ENCODE results near the gene CNNM2.

The CNNM2 gene

GRCh38 chr10:103100620-103101019 is 182.5 kb downstream of the CNNM2 start:
- H3K4me3 ChIP-seq (ENCODE audit: low read depth, low read length) = no peak overlapping the region
- no peak for TF ChIP-seq CTCF (IDR thresholded peaks at IDR 0.05; ENCODE audit: borderline replicate concordance, insufficient read depth, low read depth, low read length)

GRCh38 chr10:103102195-103102594 is 184.1 kb downstream of the CNNM2 start:
- TF ChIP-seq CTCF (IDR thresholded peaks at IDR 0.05; ENCODE audit: borderline replicate concordance, insufficient read depth, low read depth, low read length) = no peak
- H3K4me3 ChIP-seq (ENCODE audit: low read depth, low read length) = no peak overlapping the region

GRCh38 chr10:103103989-103104388 is 185.9 kb downstream of the CNNM2 start:
- TF ChIP-seq CTCF (IDR thresholded peaks at IDR 0.05; ENCODE audit: borderline replicate concordance, insufficient read depth, low read depth, low read length) = no peak
- H3K4me3 ChIP-seq (ENCODE audit: low read depth, low read length) = no peak overlapping the region

- H3K4me3 ChIP-seq (ENCODE audit: low read depth, low read length) = no peak overlapping the region
- no peak for TF ChIP-seq CTCF (IDR thresholded peaks at IDR 0.05; ENCODE audit: borderline replicate concordance, insufficient read depth, low read depth, low read length)
These were observed 186.6 kb downstream of the CNNM2 start for GRCh38 chr10:103104721-103105120.

- no peak for TF ChIP-seq CTCF (IDR thresholded peaks at IDR 0.05; ENCODE audit: borderline replicate concordance, insufficient read depth, low read depth, low read length)
- H3K4me3 ChIP-seq (ENCODE audit: low read depth, low read length) = no peak overlapping the region
These were observed 187.4 kb downstream of the CNNM2 start for GRCh38 chr10:103105462-103105861.

- TF ChIP-seq CTCF (IDR thresholded peaks at IDR 0.05; ENCODE audit: borderline replicate concordance, insufficient read depth, low read depth, low read length) = no peak
- no peak overlapping the region for H3K4me3 ChIP-seq (ENCODE audit: low read depth, low read length)
These were observed 188.4 kb downstream of the CNNM2 start for GRCh38 chr10:103106539-103106938.

GRCh38 chr10:103109821-103110220 is 191.7 kb downstream of the CNNM2 start:
- TF ChIP-seq CTCF (IDR thresholded peaks at IDR 0.05; ENCODE audit: borderline replicate concordance, insufficient read depth, low read depth, low read length) = no peak

More at GRCh38 chr10:103109821-103110220, 191.7 kb downstream of the CNNM2 start:
- H3K4me3 ChIP-seq (ENCODE audit: low read depth, low read length) = no peak overlapping the region

Data from GM12875 (cell line).